ENCODE results near the gene PLEKHM1. TPM values are rescaled to one million over a fixed set of nuclear protein-coding genes. Genes with fewer than 3 reads are reported as not detected.

Gene PLEKHM1
- total RNA-seq, 4 donors from 2014 or later = 43.6 to 111 (median 47.6) TPM

GRCh38 chr17:45432405-45433158 is 57.9 kb downstream of the PLEKHM1 start, which contains the start of gene ARHGAP27:
Gene ARHGAP27, minus strand, starts transcription at chr17:45432870. Its CDS starts 2,591 bp downstream, at chr17:45430279.
- WGBS, 2 donors (ENCODE audit: low coverage in 1 of 2) = 2% methylated on average over 45 of the region's 66 CpGs; no CpG with 5 or more reads in 1 of the 2 donors
- no peak for TF ChIP-seq EP300 (IDR thresholded peaks at IDR 0.05; ENCODE audit: low read depth)
- TF ChIP-seq POLR2AphosphoS5 (IDR thresholded peaks at IDR 0.05) = peak; percentile 20 to 68 (median 65)
- TF ChIP-seq CTCF (IDR thresholded peaks at IDR 0.05) = no peak
- peak; percentile 66 for TF ChIP-seq POLR2A (IDR thresholded peaks at IDR 0.05)
- intact Hi-C loops (cut with DNase I; ENCODE audit: low total_unique reads) = no loop called here
- Histone ChIP-seq H3K4me1 (peaks cover 30 to 50% (median 39%) of the 10 kb centered on the region in 4 donors), H3K27ac (peak within 1 kb of the TSS; percentile 86 to 91 (median 88)), H3K36me3 (peaks cover 0 to 5% (median 2%) of the 10 kb centered on the region in 4 donors), H3K27me3 (peaks cover 32% of the 10 kb centered on the region), H3K4me3 (peak within 1 kb of the TSS; percentile 51 to 68 (median 56)), H3K9me3 (no peaks in the 10 kb centered on the region)
- in situ Hi-C loops (cut with MboI; ENCODE audit: low pct_ligation_motif_present in 1 of 4, low pct_unique_long_range_greater_than_20kb in 1 of 4, low sequenced_read_pairs in 3 of 4) = loop anchor here in 1 of 4 donors (25.0 kb wide), 1 partner anchor 155 kb away; no protein-coding TSS in a partner anchor
- DNase-seq = peak; percentile 82

GRCh38 chr17:45431531-45432404 is 58.8 kb downstream of the PLEKHM1 start:
- TF ChIP-seq EP300 (IDR thresholded peaks at IDR 0.05; ENCODE audit: low read depth) (no peak), POLR2AphosphoS5 (IDR thresholded peaks at IDR 0.05) (peak; percentile 44 to 90 (median 89)), POLR2A (IDR thresholded peaks at IDR 0.05) (peak; percentile 91), CTCF (IDR thresholded peaks at IDR 0.05) (no peak)
- H3K27ac ChIP-seq = peak overlapping the region; percentile 86 to 91 (median 88)
- in situ Hi-C loops (cut with MboI; ENCODE audit: low pct_ligation_motif_present in 1 of 4, low pct_unique_long_range_greater_than_20kb in 1 of 4, low sequenced_read_pairs in 3 of 4) (loop anchor here in 1 of 4 donors (25.0 kb wide), 1 partner anchor 156 kb away; no protein-coding TSS in a partner anchor), intact Hi-C loops (cut with DNase I; ENCODE audit: low total_unique reads) (no loop called here)
- no peaks in the 10 kb centered on the region for H3K9me3 ChIP-seq
- peak; percentile 96 for DNase-seq
- peaks cover 32% of the 10 kb centered on the region for H3K27me3 ChIP-seq
- H3K36me3 ChIP-seq = peaks cover 0 to under 1% (median 0%) of the 10 kb centered on the region in 4 donors
- H3K4me1 ChIP-seq = peaks cover 30 to 50% (median 39%) of the 10 kb centered on the region in 4 donors
- WGBS, 2 donors (ENCODE audit: low coverage in 1 of 2) = 0% methylated on average over 39 of the region's 64 CpGs; no CpG with 5 or more reads in 1 of the 2 donors
- H3K4me3 ChIP-seq = peak overlapping the region; percentile 51 to 68 (median 56)

- TF ChIP-seq CTCF (IDR thresholded peaks at IDR 0.05) = no peak
- TF ChIP-seq POLR2AphosphoS5 (IDR thresholded peaks at IDR 0.05) = peak in 1 of 3 donors; percentile 35
- H3K4me1 ChIP-seq = peaks cover 34 to 58% (median 41%) of the 10 kb centered on the region in 4 donors
- peak overlapping the region; percentile 86 to 91 (median 88) for H3K27ac ChIP-seq
- 10% methylated on average over 33 of the region's 47 CpGs; no CpG with 5 or more reads in 1 of the 2 donors for WGBS, 2 donors (ENCODE audit: low coverage in 1 of 2)
- DNase-seq = peak; percentile 88
- H3K4me3 ChIP-seq = peak overlapping the region; percentile 51 to 68 (median 56)
- H3K9me3 ChIP-seq = no peaks in the 10 kb centered on the region
- peaks cover 32% of the 10 kb centered on the region for H3K27me3 ChIP-seq
- intact Hi-C loops (cut with DNase I; ENCODE audit: low total_unique reads) = no loop called here
- in situ Hi-C loops (cut with MboI; ENCODE audit: low pct_ligation_motif_present in 1 of 4, low pct_unique_long_range_greater_than_20kb in 1 of 4, low sequenced_read_pairs in 3 of 4) = loop anchor here in 1 of 4 donors (25.0 kb wide), 1 partner anchor 156 kb away; no protein-coding TSS in a partner anchor
- no peaks in the 10 kb centered on the region for H3K36me3 ChIP-seq
Observed at GRCh38 chr17:45430738-45431530, 59.6 kb downstream of the PLEKHM1 start.
